ENCODE measurements around the gene KLRC4.
"Not testable (repeated sequence)": the region's sequence is repeated elsewhere in the genome, so short reads cannot be mapped to it uniquely, and the experiment has no call there.

Gene KLRC4, protein sequence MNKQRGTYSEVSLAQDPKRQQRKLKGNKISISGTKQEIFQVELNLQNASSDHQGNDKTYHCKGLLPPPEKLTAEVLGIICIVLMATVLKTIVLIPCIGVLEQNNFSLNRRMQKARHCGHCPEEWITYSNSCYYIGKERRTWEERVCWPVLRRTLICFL

DNA sequence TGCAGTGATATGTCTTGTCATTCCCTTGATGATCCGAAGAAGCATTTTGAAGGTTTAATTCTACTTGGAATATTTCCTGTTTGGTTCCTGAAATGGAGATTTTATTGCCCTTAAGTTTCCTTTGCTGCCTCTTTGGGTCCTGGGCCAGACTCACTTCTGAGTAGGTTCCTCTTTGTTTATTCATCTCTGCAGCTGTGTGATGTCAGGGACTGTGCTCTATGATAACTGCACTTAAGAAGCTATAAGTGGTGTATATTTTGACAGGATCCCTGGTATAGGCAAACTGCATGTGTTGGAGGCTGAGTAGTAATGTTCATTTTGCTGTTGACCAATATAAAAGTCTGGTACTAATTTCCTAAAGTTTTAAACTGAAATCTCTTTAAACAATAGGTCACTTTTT is at the start of gene KLRC4:
Gene KLRC4, minus strand, starts transcription at position 366 of the 400 bp plus-strand sequence. Its CDS starts 182 bp downstream, at position 184.
- no peak for DNase-seq (ENCODE audit: low spot score)

DNA sequence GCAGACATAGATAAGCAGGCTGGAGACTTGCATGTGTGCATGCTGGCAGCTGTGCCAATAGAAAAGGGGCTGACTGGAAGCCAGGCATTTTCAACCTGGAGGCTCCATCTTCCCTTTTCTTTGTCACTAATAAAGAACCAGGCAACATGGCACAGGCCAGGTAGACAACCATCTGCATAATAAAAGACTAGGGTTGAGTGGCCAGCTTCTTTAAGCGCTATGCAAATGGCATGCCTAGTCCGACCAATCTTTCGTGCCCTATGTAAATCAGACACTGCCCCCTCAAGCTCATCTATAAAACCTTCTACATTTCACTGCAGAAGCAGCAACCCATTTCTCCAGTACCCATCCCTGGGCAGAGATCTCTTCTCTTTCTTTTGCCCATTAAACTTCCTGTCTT is 48.2 kb upstream of the KLRC4 start:
- DNase-seq (ENCODE audit: low spot score) = no peak

DNA sequence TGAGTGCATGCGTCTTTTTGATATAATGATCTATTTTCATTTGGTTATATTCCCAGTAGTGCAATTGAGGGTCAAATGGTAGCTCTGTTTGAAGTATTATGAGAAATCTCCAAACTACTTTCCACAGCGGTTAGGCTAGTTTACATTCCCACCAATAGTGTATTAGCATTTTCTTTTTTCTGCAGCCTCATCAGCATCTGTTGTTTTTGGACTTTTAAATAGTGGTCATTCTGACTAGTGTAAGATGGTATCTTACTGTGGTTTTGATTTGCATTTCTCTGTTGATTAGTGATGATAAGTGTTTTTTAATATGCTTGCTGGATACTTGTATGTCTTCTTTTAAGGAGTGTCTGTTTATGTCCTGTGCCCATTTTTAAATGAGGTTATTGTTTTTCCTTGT is 47.3 kb upstream of the KLRC4 start:
- no peak for DNase-seq (ENCODE audit: low spot score)

DNA sequence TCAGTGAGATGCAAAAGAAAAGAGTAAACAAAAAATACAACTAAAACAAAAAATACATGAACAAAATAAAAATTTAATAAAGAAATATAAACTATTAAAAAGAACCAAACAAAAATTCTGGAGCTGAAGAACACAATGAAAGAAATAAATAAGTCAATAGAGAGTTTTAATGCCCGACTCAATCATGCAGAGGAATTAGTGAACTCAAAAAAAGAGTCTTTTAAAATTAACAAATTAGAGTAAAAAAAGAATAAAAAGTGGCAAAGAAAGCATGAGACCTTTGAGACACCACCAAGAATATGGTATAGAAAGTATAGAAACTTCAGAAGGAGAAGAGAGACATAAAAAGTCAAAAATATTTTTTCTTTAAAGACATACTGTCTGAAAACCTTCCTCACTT is 46.2 kb upstream of the KLRC4 start:
- DNase-seq (ENCODE audit: low spot score) = no peak

DNA sequence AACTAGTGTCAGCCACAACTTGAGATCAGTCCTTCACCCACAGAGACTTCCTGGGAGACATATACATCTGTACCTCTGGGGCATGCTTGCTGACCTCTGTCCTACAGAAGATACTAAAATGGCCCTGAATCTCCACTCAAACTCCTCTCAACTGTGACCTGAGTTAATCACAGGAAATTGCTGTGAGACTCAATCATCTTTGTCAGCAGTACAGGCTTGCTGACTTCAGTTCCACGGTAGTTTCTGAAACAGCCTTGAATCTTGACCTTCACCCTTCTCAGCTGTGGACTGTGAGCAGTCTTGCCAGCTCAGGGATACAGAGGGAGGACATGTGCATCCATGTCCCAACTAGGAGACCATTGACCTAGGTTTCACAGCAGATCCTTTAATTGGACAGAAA is 45.0 kb upstream of the KLRC4 start:
- DNase-seq (ENCODE audit: low spot score) = no peak

DNA sequence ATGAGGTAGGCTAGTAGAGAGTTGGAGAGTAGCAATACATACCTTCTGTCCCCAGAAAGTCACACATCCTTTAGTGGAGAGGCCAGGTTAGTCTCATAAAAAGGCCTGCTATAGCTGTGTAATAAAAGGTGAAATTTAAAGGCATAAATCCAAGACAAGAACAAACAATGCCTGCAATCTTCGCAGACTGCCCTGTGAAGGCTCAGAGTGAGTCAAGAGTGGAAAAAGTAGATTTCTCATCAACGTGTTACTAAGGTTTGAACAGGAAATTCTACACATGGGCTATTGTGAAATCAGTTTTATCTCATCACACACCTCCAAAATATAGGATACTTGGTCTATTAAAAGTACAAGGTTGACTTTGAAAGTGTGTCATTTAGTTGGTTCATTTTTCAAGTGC is 43.6 kb upstream of the KLRC4 start, which contains the start of gene KLRC1:
Gene KLRC1, minus strand, starts transcription at position 222 of the 400 bp plus-strand sequence. CDS start 2,221 bp downstream, outside the sequence.
- no peak for DNase-seq (ENCODE audit: low spot score)

DNA sequence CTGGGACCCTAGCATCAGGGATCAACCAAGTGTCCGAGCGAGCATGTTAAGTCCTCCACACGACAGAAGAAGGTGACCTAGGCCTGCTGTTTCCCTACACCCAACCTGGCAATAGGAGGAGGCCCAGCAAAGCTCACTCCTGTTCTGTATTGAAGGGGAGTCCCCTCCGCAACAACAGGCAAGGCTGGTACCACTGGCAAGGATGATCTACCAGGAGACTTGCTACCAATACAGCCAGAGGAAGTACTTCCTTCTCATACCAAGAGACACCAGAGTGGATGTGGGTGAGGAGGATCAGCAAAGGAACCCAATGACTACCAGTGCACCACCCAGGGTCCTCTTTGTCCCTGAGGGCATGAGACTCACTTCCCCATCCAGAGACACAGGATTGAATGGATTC is 38.7 kb upstream of the KLRC4 start:
- DNase-seq (ENCODE audit: low spot score) = no peak

DNA sequence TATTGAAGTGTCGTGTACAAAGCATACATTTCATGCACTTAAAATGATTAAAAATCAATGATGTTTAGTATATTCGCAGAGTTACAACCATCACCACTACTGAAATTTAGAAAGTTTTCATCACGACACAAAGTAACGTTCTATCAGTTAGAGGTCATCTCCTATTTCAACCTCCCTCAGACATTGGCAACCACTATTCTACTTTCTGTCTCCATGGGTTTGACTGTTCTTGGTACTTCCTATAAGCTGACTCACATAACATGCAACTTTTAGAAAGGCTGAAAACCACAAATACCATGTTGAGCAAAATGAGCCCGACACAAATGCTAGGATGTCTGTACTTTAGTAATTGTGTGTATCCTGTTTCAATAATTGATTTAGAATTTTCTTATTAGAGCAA is 36.5 kb upstream of the KLRC4 start:
- not testable (repeated sequence) for DNase-seq (ENCODE audit: low spot score)

DNA sequence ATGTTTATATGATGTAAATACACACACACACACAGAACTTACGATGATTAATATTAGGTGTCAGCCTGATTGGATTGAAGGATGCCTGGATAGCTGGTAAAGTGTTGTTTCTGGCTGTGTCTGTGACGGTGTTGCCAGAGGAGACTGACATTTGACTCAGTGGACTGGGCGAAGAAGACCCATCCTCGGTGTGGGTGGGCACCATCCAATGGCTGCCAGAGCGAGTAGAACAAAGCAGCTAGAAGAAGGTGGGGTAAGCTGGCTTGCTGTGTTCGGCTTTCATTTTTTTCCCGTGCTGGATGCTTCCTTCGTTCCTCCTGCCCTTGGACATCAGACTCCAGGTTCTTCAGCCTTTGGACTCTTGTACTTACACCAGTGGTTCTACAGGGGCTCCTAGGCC is 31.6 kb upstream of the KLRC4 start:
- DNase-seq (ENCODE audit: low spot score) = not testable (repeated sequence)

DNA sequence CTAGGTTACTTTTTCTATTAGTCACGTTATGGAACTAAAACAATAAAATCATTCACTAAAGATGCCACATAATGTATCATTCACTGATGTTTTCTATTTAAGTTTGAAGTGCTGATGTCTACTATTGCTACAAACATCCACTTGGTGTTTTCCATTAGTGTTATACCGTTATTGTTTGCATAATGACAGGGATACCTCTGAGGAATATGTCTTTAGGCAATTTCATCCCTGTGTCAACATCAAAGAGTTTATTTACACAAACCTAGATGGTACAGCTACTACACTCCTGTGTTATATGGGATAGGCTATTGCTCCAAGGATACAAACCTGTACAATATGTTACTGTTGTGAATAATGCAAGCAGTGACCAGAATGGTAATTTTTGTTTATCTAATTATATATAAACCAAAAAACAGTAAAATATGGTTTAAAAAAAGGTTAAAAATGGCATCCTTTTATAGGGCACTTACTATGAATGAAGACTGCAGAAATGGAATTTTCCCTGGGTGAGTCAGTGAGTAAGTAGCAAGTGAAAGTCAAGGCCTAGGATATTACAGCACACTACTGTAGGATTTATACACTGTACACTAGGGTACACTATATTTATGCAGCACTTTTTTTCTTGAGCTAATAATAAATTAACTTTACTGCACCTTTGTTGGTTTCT is 30.2 kb upstream of the KLRC4 start:
- not testable (repeated sequence) for DNase-seq (ENCODE audit: low spot score)

DNA sequence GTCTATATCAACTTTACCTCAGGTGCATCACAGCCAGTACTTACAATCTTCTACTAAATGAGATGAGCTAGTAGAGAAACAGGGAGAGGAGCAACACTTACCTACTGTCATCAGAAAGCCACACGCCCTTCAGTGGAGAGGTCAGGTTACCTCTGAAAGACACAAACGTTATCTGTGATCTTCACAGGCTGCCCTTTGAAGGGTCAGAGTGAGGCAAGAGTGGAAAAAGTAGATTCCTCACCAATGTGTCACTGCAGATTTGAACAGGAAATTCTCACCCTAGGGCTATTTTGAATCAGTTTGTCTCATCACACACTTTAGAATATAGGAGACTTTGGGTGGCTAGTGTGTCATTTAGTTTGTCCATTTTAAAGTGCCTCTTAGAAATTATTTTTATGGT is 28.0 kb upstream of the KLRC4 start:
- DNase-seq (ENCODE audit: low spot score) = not testable (repeated sequence)

DNA sequence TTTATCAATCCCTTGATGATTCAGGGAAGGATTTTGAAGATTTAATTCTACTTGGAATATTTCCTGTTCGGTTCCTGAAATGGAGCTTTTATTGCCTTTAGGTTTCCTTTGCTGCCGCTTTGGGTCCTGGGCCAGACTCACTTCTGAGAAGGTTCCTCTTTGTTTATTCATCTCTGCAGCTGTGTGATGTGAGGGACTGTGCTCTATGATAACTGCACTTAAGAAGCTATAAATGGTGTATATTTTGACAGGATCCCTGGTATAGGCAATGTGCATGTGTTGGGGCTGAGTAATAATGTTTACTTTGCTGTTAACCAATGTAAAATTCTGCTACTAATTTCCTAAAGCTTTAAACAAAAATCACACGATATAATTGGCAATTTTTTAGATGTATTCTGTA is 26.3 kb upstream of the KLRC4 start, which contains the start of gene KLRC2:
Gene KLRC2, minus strand, starts transcription at position 195 of the 400 bp plus-strand sequence. Its CDS starts 24 bp downstream, at position 171.
- not testable (repeated sequence) for DNase-seq (ENCODE audit: low spot score)

DNA sequence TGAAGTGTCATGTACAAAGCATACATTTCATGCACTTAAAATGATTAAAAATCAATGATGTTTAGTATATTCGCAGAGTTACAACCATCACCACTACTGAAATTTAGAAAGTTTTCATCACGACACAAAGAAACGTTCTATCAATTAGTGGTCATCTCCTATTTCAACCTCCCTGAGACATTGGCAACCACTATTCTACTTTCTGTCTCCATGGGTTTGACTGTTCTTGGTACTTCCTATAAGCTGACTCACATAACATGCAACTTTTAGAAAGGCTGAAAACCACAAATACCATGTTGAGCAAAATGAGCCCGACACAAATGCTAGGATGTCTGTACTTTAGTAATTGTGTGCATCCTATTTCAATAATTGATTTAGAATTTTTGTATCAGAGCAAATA is 21.1 kb upstream of the KLRC4 start:
- not testable (repeated sequence) for DNase-seq (ENCODE audit: low spot score)

DNA sequence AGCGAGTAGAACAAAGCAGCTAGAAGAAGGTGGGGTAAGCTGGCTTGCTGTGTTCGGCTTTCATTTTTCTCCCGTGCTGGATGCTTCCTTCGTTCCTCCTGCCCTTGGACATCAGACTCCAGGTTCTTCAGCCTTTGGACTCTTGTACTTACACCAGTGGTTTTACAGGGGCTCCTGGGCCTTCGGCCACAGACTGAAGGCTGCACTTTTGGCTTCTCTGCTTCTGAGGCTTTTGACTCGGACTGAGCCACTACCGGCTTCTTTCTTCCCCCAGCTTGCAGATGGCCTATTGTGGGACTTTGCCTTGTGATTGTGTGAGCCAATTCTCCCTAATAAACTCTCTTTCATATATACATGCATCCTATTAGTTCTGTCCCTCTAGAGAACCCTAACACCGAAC is 16.4 kb upstream of the KLRC4 start:
- not testable (repeated sequence) for DNase-seq (ENCODE audit: low spot score)

DNA sequence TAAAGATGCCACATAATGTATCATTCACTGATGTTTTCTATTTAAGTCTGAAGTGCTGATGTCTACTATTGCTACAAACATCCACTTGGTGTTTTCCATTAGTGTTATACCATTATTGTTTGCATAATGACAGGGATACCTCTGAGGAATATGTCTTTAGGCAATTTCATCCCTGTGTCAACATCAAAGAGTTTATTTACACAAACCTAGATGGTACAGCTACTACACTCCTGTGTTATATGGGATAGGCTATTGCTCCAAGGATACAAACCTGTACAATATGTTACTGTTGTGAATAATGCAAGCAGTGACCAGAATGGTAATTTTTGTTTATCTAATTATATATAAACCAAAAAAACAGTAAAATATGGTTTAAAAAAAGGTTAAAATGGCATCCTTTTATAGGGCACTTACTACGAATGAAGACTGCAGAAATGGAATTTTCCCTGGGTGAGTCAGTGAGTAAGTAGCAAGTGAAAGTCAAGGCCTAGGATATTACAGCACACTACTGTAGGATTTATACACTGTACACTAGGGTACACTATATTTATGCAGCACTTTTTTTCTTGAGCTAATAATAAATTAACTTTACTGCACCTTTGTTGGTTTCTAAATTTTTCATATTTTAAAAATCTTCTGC is 14.8 kb upstream of the KLRC4 start:
- DNase-seq (ENCODE audit: low spot score) = not testable (repeated sequence)

DNA sequence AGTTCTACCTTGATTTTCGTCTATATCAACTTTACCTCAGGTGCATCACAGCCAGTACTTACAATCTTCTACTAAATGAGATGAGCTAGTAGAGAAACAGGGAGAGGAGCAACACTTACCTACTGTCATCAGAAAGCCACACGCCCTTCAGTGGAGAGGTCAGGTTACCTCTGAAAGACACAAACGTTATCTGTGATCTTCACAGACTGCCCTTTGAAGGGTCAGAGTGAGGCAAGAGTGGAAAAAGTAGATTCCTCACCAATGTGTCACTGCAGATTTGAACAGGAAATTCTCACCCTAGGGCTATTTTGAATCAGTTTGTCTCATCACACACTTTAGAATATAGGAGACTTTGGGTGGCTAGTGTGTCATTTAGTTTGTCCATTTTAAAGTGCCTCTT is 12.6 kb upstream of the KLRC4 start:
- not testable (repeated sequence) for DNase-seq (ENCODE audit: low spot score)

DNA sequence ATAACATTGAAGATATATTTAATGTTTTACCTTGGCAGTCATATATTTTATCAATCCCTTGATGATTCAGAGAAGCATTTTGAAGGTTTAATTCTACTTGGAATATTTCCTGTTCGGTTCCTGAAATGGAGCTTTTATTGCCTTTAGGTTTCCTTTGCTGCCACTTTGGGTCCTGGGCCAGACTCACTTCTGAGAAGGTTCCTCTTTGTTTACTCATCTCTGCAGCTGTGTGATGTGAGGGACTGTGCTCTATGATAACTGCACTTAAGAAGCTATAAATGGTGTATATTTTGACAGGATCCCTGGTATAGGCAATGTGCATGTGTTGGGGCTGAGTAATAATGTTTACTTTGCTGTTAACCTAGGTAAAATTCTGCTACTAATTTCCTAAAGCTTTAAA is 10.8 kb upstream of the KLRC4 start, which contains the start of gene KLRC3:
Gene KLRC3, minus strand, starts transcription at position 262 of the 400 bp plus-strand sequence. Its CDS starts 45 bp downstream, at position 217.
- not testable (repeated sequence) for DNase-seq (ENCODE audit: low spot score)

DNA sequence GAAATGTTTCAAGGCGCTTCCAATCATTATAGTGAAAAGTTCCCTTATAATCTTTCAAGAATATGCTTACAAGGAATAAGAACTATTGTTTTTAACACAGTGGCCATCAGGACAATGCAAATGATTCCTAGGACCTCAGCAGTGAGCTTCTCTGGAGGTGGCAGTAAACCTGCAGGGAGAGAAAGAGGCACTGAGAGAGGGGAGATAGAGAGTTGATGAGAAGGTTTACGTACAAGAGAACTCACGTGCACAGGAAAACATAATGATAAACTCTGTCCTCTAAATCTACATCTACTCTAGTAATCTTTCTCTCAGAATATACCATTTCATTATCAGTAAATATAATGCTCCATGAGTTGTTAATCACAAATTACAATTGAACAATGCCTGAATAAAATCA is 715 bp downstream of the KLRC4 start:
- no peak for DNase-seq (ENCODE audit: low spot score)

DNA sequence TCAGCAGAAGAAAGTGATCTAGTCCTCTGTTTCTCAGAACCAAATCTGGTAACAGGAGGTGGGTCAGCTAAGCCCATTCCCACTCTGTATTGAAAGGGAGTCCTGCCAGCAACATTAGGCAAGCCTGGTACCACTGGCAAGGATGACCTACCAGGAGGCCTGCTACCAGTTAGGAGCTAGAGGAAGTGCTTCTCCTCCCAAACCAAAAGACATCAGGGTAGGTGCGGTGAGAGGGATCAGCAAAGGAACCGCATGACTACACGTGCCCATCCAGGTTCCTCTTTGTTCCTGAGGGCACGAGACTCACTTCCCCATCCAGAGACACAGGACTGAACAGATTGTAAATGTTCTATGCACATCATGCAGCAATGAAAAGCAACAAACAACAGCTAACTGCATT is 2.8 kb downstream of the KLRC4 start:
- no peak for DNase-seq (ENCODE audit: low spot score)

DNA sequence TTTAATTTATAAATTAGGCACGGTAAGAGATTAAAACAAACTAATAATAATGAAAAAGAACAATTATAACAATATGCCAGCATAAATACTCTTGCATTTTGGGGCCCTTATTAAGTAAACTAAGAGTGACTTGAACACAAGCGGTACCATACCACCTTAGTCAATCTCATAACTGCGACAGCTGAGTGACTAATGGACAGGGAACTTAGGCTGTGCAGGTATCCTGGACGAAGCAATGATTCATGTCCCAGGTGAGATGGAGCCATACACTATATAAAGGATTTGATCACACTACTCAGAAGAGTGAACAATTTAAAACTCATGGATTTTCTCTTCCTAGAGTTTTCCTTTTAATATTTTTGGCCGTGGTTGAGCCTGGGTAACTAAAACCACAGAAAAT is 4.3 kb downstream of the KLRC4 start:
- no peak for DNase-seq (ENCODE audit: low spot score)

DNA sequence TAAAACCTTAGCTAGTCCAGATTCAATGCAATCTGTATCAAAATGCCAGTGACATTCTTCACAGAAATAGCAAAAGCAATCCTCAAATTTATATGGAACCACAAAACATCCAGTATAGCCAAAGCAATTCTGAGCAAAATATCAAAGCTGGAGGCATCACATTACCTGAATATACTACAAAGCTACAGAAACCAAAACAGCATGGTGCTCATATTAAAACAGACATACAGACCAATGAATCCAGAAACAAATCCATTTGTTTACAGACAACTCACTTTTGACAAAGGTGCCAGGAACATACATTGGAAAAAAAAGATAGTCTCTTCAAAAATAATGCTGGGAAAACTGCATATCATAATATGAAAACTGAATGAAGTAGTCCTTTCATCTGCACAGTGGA is 4.8 kb downstream of the KLRC4 start:
- no peak for DNase-seq (ENCODE audit: low spot score)

DNA sequence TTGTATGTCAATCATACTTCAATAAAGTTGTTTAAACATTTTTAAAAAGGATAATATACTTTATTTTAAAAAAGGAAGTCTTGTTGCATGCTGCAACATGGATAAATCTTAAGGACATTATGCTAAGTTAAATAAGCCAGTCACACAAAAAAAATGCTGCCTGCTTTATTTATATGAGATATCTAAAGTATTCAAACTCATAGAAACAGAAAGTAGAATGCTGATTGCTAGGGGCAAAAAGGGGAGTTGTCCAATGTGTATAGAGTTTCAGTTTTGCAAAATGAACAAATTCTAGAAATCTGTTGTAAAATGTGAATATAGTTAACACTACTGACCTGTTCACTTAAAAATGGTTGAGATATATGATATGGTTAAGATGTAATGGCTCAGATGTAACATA is 8.7 kb downstream of the KLRC4 start:
- DNase-seq (ENCODE audit: low spot score) = no peak

DNA sequence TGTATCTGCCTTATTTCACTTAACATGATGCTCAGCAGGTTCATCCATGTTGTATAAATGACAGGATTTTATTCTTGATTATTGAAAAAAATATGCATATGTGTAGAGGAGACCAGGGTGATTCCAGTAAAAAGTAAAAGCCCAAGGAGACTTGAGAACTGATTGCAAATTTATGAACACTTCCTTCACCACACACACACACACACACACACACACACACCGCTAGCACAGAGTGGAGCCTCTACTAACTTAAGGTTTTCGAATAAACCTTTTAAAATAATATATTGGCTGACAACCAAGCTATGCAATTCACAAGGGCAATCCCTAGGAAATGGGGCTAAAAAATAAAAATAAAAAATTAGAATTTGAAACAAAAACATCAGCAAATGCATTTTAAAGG is 11.4 kb downstream of the KLRC4 start:
- no peak for DNase-seq (ENCODE audit: low spot score)
